Measurements from ENCODE around the gene ARHGAP15.

Gene ARHGAP15

DNA sequence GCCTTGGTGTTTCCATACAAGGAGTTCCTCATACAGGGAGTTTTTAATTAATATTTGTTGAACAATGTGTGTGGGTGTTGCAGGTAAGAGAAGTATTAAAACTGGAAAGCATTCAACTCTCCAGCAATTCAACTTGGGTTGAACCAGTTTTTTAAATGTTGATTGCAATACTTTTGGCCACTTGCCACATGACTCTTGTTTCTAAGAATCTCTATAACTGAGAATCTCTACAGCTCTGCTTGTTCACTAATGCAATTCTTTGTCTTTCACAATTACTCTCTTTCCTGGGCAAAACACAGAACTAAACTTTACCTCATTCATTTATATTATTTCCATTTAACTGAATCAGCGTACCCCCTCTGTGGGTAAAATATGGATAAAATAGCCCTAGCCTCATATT lies 429.4 kb downstream of the ARHGAP15 start:
- DNase-seq (ENCODE audit: extremely low read depth in 1 of 2, low read depth in 1 of 2), result no peak

DNA sequence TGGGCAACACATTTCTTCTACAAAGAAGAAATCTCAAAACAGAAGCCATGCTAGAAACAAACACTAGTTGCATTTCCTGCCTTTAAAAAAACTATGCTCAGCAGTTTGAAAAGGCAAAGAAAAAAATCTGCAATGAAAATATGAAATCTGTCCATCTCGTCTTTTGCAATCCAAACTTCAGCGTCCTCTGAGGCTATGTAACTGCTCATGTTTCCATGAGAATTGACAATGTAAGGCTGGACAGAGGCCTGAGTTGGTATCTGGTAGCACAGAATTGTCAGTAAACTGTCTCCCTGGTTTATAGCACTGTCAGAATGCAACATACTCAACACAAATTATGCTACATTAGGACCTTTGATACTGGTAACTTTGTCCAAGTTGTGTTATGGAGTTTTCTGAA lies 429.9 kb downstream of the ARHGAP15 start:
- DNase-seq (ENCODE audit: extremely low read depth in 1 of 2, low read depth in 1 of 2), result no peak

DNA sequence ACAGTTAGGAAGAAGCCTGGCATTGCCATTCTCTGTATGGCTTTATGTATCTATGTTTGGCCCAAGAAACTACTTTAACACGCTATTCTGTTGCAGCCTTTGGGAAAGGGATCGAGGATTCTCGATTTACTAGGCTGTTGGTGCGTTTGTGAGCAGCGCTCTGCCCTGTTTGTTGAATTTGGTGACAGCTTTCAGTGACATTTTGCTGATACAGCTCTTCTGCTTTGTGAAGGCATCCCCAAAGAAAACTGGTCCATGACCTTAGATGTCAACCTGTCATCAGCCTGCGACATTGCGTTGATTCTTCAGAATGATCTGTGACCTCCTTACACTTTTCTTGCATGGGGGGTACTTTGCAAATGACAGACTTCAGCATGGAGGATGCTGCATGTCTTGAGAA lies 431.5 kb downstream of the ARHGAP15 start:
- DNase-seq (ENCODE audit: extremely low read depth in 1 of 2, low read depth in 1 of 2), result no peak

DNA sequence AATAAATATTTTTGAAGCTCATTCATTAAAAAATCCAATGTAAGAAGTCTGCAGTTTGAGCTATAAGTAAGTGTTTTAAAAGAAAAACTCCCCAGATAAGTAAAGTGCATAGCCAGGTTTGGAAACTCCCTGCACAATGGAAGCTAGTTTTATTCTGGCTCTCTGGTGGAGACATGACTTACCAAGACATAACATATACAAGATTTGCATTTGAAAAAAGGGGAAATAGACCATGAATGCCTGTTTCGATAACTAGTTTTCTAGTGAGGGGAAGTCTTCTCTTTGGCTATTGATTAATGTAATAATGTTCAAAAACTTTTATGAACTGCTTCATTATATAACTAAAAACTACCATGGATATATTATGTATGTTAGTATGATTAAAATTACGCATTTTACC lies 435.2 kb downstream of the ARHGAP15 start:
- DNase-seq (ENCODE audit: extremely low read depth in 1 of 2, low read depth in 1 of 2), result no peak

DNA sequence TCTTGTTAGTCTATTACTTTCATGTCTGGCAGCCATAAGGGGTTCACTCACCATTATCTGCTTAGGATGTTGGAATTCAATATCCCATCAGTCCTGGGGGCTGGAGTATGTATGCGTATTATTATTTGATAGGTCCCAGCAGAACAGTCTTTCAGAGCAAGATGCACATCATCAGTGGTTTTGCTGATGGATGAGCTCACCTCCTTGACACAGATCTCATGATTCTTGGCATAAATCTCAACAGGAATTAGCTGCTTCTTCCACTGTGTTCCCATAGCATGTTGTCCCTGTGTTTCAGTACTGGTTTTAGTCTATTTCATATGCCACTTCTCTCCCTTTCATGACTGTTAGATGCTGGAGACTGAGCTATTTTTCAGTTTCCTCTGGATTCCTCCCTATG lies 442.5 kb downstream of the ARHGAP15 start:
- no peak for DNase-seq (ENCODE audit: extremely low read depth in 1 of 2, low read depth in 1 of 2)

DNA sequence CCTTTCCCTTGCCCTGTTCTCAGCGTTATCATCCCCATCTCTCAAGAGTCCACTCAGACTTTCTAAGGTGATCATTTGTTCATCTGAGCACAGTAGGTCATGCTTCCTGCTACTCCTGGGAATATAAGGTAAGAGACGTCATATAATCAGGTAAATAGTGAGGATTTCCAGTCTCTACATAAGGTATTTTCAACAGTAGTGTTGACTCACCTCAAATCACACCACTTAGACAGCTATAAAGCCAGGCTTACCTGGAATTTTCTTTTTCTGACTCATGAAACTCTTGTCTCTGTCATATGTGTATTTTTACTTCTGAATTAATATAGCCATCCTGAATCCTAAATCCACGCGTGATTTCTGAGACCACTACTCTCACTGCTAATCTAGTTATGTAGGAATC lies 443.2 kb downstream of the ARHGAP15 start:
- DNase-seq (ENCODE audit: extremely low read depth in 1 of 2, low read depth in 1 of 2), result no peak

DNA sequence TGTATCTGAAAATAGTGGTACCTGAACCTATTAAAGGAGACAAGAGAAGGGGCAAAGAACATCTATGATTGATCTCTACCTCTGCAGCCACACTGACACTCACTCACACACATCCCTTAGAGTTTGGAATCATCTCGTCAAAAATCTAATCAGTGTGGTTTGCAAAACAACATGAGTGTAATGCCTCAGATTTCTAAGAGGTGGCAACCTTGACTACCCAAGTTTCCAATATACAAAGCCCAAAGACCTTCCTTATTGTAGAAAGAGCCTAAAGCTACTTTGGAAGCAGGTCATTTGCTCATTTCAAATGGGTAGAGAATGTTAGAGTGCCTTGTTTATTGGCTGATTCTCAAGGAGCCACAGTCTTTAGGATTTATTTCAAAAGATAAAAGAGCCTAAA lies 444.9 kb downstream of the ARHGAP15 start:
- DNase-seq (ENCODE audit: extremely low read depth in 1 of 2, low read depth in 1 of 2), result no peak

DNA sequence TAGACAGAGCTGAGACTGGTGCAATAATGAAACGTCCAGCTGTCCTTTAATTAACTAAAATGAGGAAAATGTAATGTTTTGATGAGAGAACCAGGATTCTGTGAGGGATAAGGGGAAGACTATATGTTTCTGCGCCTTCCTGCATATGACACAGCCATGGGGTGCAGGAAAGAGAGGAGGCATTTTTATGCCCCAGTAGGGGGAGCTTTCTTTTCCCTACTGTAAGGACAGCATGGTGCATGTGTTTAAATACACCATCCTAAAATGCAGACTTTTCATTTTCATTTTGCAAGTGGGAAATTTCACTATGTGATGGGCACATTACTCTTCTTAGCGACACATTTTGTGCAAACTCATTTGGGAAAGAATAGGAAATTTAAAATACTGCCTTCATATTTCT lies 446.1 kb downstream of the ARHGAP15 start:
- no peak for DNase-seq (ENCODE audit: extremely low read depth in 1 of 2, low read depth in 1 of 2)

DNA sequence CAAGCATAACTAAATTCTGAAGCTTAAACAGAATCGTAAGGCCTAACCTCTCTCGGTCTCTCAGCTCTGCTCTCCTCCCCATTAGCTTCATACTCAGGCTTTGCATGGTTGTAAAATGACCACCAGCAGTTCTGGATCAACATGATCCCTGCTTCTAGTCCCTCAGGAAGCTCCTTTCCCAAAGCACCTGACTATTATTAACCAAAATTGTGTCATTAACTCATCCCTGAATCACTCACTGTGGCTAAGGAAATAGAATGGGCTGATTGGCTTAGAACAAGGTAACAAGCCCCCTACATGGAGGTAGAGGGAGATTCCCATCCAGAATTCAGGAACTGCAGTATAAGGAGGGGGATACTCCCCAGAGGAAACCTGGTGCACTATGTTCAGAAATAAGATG lies 448.3 kb downstream of the ARHGAP15 start:
- DNase-seq (ENCODE audit: extremely low read depth in 1 of 2, low read depth in 1 of 2), result no peak

DNA sequence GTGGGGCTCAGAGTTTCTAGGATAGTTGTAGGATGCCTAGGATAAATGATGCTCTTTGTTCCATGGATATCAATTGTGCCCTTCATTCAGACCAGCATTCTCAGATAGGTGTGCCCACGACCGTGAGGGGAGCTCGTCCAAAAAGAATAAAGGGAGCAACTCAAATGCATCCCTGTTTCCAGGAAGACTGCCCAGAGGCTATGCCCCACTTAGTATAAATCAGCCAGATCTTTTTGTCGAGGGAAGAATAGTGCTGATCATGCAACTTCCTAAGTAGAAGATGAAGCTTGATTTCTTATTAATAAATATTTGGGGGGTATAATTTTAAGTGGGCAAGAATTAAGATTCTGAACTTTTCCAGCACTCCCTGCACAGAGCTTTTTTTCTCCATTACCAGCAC lies 450.2 kb downstream of the ARHGAP15 start:
- no peak for DNase-seq (ENCODE audit: extremely low read depth in 1 of 2, low read depth in 1 of 2)

DNA sequence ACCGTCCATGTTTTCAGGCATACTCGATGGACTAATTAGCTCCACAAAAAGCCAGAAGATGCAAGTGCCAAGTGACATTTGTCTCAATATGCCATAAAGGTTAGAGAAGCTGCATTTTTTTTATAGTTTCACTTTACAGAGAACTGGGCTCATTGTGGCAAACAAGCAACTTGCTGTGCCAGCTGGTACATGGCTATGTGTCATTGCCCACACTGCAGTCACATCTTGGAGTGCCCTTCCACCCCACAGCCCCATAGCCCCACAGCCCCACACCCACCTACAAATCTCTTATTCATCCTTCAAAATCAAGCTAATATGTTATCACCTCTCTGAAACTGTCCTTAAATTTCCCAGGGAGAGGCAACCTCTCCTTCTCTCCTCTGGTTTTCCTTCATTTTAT lies 451.9 kb downstream of the ARHGAP15 start:
- no peak for DNase-seq (ENCODE audit: extremely low read depth in 1 of 2, low read depth in 1 of 2)

DNA sequence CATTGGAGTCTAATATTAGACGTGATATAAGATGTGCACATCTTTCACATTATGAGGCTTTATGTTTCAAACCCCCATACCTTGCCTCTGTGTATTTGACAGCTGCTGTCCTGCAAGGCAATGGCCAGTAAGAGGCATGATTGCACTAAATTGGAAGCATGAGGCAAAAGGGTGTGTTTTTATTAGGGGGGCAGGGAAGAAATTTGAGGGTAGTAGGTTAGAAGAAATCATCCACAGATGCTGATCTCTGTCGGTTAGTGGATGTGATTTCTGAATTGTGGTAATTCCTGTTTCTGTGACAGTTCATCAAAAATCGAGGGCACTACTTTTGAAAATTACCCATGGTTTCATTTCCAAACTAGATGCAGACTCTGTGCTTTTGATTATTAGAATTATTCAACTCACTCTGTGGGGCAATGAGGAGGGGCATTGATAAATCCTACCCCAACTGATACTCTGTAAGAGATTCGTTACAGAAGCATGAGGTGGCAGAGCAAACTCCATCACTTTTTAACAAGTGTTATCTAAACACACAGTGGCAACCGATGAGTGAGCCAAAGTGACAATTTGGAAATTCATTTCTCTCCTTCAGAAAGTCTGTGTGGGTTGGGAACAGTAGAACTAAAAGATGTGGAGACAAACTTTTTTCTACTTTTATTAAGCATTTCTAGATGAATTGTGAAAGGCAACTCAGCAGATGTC lies 453.0 kb downstream of the ARHGAP15 start:
- DNase-seq (ENCODE audit: extremely low read depth in 1 of 2, low read depth in 1 of 2), result no peak

DNA sequence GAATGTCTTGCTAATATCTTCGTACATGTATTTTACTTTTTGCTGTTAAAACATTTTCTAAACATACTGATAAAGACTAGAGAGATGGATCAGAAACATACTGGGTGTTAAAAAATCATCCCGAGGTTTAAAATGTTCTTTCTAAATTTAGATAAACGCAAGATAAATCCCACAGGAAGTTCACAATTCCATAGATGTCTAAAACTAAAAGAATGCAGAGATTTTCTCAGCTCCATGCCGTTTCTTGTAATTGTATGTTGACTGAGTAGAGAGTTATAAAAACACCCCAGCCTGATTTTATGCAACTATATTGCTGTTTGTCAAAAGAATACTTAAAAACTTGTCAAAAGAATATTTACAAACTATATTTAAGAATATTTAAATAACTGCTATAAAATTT lies 455.7 kb downstream of the ARHGAP15 start:
- DNase-seq (ENCODE audit: extremely low read depth in 1 of 2, low read depth in 1 of 2), result no peak

DNA sequence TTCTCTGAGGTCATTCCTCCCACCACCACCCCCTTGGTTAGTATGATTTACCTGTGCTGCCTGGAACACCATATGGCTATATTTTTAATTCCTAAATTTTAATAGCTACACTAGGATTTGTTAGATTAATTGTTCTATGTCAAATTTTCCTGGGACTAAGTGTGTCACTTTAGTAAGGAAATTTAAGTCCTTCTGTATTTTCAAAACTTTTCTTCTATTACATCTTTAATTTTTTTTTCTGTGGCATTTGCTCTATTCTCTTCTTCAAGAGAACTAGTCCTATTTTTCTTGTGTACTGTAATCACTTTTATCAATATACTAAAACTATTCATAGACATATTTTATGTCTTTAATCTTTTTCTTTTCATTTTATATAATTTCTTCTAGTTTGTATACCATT lies 456.9 kb downstream of the ARHGAP15 start:
- DNase-seq (ENCODE audit: extremely low read depth in 1 of 2, low read depth in 1 of 2), result no peak

DNA sequence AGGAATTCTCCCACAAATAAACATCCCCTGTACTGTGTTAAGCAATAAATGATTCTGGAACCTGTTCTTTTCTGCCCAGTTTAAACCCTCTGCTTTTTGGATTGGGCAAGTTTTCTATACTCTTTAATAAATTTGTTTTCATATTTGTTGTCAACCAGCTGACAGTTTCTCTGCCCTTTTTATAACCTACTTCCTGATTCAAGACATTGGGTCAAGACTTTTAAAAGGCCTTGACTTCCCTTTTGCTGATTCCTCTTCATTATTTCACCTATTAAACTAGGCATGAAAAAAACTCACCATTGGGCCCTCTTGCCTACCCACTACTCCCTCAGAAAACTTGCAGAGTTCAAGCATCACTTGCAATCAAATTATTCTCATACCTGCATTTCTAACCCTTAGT lies 459.5 kb downstream of the ARHGAP15 start:
- DNase-seq (ENCODE audit: extremely low read depth in 1 of 2, low read depth in 1 of 2), result no peak

DNA sequence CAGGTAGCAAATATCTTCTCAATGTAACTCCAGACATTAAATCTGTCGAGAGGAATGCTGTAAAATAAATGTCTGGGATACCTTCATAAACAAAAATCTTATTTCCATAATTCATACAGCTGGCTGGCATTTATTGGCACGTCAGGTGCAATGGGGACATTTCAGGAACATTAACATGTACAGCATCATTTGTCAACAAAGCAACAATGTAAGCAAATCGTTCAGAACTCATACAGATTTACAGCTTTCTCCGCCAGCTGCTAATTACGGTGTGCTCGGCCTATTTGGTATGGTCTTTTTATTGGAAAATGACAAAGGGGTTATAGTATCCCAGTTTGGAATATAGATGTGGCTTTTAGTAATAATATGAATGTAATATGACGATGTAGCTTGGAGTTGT lies 464.9 kb downstream of the ARHGAP15 start:
- DNase-seq (ENCODE audit: extremely low read depth in 1 of 2, low read depth in 1 of 2), result no peak

DNA sequence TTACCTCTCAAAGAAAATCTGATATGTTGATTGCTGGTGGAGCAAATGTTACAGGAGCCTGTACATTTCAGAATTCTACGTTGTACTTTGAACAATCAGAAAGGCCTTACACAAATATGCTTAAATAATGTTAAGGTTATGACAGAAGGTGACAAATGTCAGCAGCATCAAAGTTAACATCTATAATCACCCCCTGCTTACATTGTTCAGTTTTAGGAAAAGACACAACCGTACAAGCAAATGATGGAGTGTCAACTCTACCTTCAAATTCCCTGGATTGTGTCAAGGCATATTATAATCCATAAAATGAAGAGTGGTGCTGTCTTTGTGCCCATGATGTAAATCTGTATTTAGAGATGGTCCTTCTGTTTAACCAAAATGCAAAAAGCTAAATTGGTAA lies 465.5 kb downstream of the ARHGAP15 start:
- DNase-seq (ENCODE audit: extremely low read depth in 1 of 2, low read depth in 1 of 2), result no peak

DNA sequence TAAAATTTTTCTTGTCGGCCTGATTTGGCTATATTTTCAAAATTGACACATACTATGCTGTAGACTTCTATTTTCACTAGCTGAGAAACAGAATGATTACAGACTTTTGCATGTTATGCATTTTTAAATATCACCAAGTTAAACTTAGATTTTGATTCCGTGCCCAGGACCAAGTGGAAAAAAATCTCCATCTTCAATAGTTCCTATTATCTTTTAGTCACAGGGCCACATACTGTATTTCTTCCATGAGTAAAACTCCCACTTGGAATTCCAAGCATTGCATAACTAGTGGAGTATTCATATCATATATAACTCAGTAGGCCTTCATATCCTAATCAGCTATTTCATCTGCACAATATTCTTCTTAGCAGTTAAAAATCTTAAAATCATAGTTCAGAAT lies 470.9 kb downstream of the ARHGAP15 start:
- no peak for DNase-seq (ENCODE audit: extremely low read depth in 1 of 2, low read depth in 1 of 2)

DNA sequence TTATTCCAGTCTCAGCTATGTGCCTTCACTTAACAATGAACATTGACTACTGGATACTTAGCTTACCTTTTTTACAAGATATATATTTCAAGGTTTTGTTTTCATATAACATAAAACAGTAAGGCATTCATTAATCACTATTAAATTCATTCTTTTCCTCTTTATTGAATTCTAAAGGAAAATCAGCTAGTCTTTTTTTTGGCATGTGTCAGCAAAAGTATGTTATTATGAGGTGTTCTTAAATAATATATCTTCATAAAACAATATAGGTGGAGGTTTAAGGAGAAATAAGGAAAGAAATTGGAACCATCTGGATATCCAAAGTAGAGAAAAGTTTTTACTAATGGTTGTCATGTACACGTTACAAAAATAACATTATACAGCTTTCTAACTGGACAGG lies 472.6 kb downstream of the ARHGAP15 start:
- DNase-seq (ENCODE audit: extremely low read depth in 1 of 2, low read depth in 1 of 2), result no peak

DNA sequence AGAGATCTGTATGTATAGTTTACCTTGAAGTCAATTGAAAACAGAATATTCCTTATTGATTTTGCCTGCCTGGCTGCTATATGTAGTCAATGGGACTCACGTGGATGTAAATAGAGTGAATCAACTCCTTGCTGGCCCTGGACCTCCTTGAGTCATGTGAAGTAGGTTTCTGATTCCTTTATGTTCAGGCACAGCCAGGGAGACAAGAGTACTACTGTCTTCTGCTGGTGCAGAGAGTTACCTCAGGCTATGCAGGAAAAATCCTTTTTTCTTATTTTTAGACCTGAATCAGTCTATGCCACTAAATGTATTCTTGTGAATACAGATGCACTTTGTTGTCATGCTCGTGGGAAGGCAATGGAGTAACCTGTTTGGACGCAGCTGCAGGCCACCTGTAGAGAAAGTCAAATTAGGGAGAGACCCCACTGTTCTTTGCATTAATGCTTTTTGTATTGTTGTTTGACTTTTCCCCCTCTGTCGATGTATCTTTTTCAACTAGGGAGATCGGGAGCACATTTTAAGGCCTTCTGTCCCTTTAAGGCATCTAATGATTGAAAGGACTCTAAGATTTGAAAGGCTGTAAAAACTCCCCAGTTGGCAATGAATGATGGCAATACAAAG lies 473.9 kb downstream of the ARHGAP15 start:
- DNase-seq (ENCODE audit: extremely low read depth in 1 of 2, low read depth in 1 of 2), result no peak

DNA sequence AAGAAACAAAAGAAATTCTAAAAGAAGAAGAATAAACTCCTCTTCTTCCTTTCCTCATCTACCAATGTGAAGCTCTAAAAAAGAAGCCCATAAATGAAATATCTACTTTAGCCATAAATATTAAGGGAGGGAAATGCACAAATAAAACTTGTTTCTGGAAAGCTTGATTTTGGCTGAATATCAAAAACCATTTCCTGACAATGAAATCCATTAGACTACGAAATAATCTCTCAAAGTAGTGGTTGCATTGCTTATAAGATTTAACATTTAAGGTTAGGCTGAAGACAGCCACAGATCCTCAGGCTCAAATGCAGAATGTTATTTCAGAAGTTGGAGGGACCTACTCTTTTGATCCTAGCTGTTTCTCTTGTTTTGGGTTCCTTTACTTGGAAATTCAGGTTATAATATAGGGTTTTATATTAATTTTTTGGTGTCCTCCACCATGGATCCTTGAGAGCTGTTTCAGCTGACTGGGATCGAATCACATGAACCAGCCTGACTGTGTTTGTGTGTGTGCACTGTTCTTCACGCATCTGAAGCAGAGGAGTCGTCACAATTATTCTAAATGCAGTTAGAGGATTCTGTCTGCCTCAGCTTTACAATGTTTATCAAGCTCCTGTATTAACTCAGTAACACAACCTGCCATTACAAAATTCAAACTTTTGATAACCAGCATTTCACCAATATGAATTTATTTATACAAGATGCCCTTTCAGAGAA lies 474.8 kb downstream of the ARHGAP15 start:
- no peak for DNase-seq (ENCODE audit: extremely low read depth in 1 of 2, low read depth in 1 of 2)

DNA sequence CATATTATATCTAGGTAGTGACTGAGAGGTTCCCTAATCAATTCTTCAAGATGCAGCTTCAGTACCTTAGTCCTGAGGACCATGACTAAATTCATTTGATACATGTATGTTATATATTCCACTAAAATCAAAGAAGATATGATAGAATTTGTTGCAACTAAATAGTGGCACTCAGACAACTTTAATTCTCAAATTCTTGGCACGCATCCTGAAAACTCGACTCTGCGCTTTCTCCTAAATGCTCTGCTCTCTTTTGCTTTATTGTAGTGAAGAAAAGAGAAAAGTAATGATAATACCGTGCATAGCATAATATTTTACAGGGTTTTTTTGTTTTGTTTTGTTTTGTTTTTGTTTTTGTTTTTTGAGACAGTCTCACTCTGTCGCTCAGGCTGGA lies 475.3 kb downstream of the ARHGAP15 start:
- no peak for DNase-seq (ENCODE audit: extremely low read depth in 1 of 2, low read depth in 1 of 2)

Measured in activated CD8-positive, alpha-beta memory T cell treated with anti-CD3 and anti-CD28 coated beads for 1 hour (primary cell).